HepG2 (cell line): ENCODE measurements around the gene PLD2. TPM values are rescaled to one million over a fixed set of nuclear protein-coding genes. Genes with fewer than 3 reads are reported as not detected.

Experiments
- ATAC-seq: fragments of 200-7000 bp; cut with Tn5 transposase; 3 replicates; pipeline ENCODE4 v1.9.1; 2020; ENCODE audit warnings: mild to moderate bottlenecking, moderate library complexity
- BruUV-seq: library from RNA; stranded (reverse); fragments of 400-500 nt; replicated peaks from 2 replicates; lab custom pipeline; 2021; lab: Mats Ljungman, UMichigan
- CTCF ChIA-PET: fragments of 300-600 bp; formaldehyde crosslinking; extraction: SDS; loops from one replicate; lab custom pipeline; 2021; ENCODE audit warnings: low total read pairs, inconsistent platforms, low intra/inter-chr PET ratio; lab: Yijun Ruan, JAX
- POLR2A ChIA-PET: fragments of 350-600 bp; sonication (Branson Sonifier 250); formaldehyde crosslinking; loops from one replicate; lab custom pipeline; 2020; ENCODE audit warnings: antibody characterized with exemption, inconsistent platforms; lab: Yijun Ruan, JAX
- DNase-seq: peaks from one replicate; pipeline ENCODE4 v3.0.0-alpha.2; 2015; ENCODE audit warnings: low spot score
- FAIRE-seq: peaks from 3 replicates; lab custom pipeline; 2011; peaks lifted over from hg19 to GRCh38; lab: Jason Lieb, UNC
- H2AFZ ChIP-seq: one replicate; pipeline ENCODE4 v1.6.1; 2011; ENCODE audit warnings: low read length, inconsistent platforms
- H3K27ac ChIP-seq: fragments of 300-600 bp; 3 replicates; pipeline ENCODE4 v1.8.0; 2011; ENCODE audit warnings: mixed run types, mild to moderate bottlenecking, mixed read lengths, low read length, inconsistent platforms; ENCODE audit not compliant: insufficient read depth; ENCODE audit errors: extremely low read length
- H3K27me3 ChIP-seq, 2 experiments: fragments of 200-600 bp in 1 of 2; 2 replicates in 1 of 2; 3 replicates in 1 of 2; pipeline versions ENCODE4 v1.6.0 to v1.8.0; 2011; ENCODE audit warnings: low read length in 2 of 2, mild to moderate bottlenecking in 2 of 2, moderate library complexity in 2 of 2, inconsistent platforms in 1 of 2; ENCODE audit not compliant: insufficient read depth in 2 of 2, control insufficient read depth in 1 of 2
- H3K36me3 ChIP-seq, 2 experiments: fragments of 200-600 bp in 1 of 2; replicated peaks in 1 of 2; 2 replicates in 1 of 2; 3 replicates in 1 of 2; pipeline versions ENCODE4 v1.5.1 to v1.8.0; 2011; ENCODE audit warnings: low read length in 2 of 2, inconsistent platforms in 1 of 2; ENCODE audit not compliant: insufficient read depth in 2 of 2, control insufficient read depth in 1 of 2
- H3K4me1 ChIP-seq: 2 replicates; pipeline ENCODE4 v1.5.1; 2012; ENCODE audit warnings: low read length, inconsistent platforms; ENCODE audit not compliant: insufficient read depth
- H3K4me2 ChIP-seq: 2 replicates; pipeline ENCODE4 v1.6.0; 2011; ENCODE audit warnings: low read depth, low read length, inconsistent platforms
- H3K4me3 ChIP-seq, 3 experiments: fragments of 200-600 bp in 1 of 3; sonication (generic), shearing (Covaris generic) in 1 of 3; replicated peaks in 1 of 3; 2 replicates each; pipeline ENCODE4 v1.5.1; 2011 to 2016; ENCODE audit warnings: low read length in 3 of 3, inconsistent platforms in 2 of 3, low read depth in 2 of 3, mild to moderate bottlenecking in 2 of 3, control low read depth in 1 of 3, mixed read lengths in 1 of 3; ENCODE audit not compliant: insufficient read depth in 1 of 3
- H3K79me2 ChIP-seq: one replicate; pipeline ENCODE4 v1.6.1; 2011; ENCODE audit warnings: low read length, inconsistent platforms; ENCODE audit not compliant: insufficient read depth
- H3K9ac ChIP-seq: 2 replicates; pipeline ENCODE4 v1.6.0; 2011; ENCODE audit warnings: mild to moderate bottlenecking, low read depth, low read length, inconsistent platforms; ENCODE audit not compliant: insufficient read depth
- H3K9me3 ChIP-seq: 2 replicates; pipeline ENCODE4 v1.5.1; 2012; ENCODE audit warnings: mild to moderate bottlenecking, low read length
- H4K20me1 ChIP-seq: 2 replicates; pipeline ENCODE4 v1.6.0; 2011; ENCODE audit warnings: inconsistent platforms, mild to moderate bottlenecking, low read length, moderate library complexity; ENCODE audit not compliant: insufficient read depth
- ATF1 ChIP-seq: IDR thresholded peaks from 2 replicates; pipeline ENCODE4 v1.6.1; 2016; ENCODE audit warnings: mild to moderate bottlenecking, control low read depth
- CEBPZ ChIP-seq: IDR thresholded peaks from 2 replicates; pipeline ENCODE4 v1.6.1; 2012; ENCODE audit warnings: low read length, improper control_type of control experiment
- EED ChIP-seq: sonication (generic); formaldehyde crosslinking; IDR thresholded peaks from 2 replicates; pipeline ENCODE4 v1.5.0; 2020; ENCODE audit warnings: mild to moderate bottlenecking, missing genetic modification reagents
- ETV6 ChIP-seq: sonication (generic); formaldehyde crosslinking; conservative IDR thresholded peaks from 2 replicates; pipeline ENCODE4 v1.4.0; 2020; ENCODE audit warnings: missing genetic modification reagents
- HINFP ChIP-seq: sonication (generic); formaldehyde crosslinking; IDR thresholded peaks from 2 replicates; pipeline ENCODE4 v1.4.0; 2020; ENCODE audit warnings: low read depth, mild to moderate bottlenecking, missing genetic modification reagents
- HIVEP1 ChIP-seq: sonication (generic); formaldehyde crosslinking; IDR thresholded peaks from 2 replicates; pipeline ENCODE4 v1.4.0; 2020; ENCODE audit warnings: mild to moderate bottlenecking, missing genetic modification reagents
- JUNB ChIP-seq: sonication (generic); formaldehyde crosslinking; IDR thresholded peaks from 2 replicates; pipeline ENCODE4 v1.8.0; 2022; ENCODE audit warnings: missing genetic modification reagents, mild to moderate bottlenecking, borderline replicate concordance
- PAWR ChIP-seq: sonication (generic); formaldehyde crosslinking; IDR thresholded peaks from 2 replicates; pipeline ENCODE4 v1.4.0; 2020; ENCODE audit warnings: missing genetic modification reagents, mild to moderate bottlenecking, borderline replicate concordance
- RARA ChIP-seq: IDR thresholded peaks from 2 replicates; pipeline ENCODE4 v1.6.1; 2016; ENCODE audit warnings: missing genetic modification reagents, missing compliant biosample characterization
- RXRB ChIP-seq: IDR thresholded peaks from 2 replicates; pipeline ENCODE4 v1.6.1; 2016; ENCODE audit warnings: borderline replicate concordance, missing genetic modification reagents, missing compliant biosample characterization
- SAFB2 ChIP-seq: sonication (generic); formaldehyde crosslinking; IDR thresholded peaks from 2 replicates; pipeline ENCODE4 v1.5.1; 2020; ENCODE audit warnings: missing genetic modification reagents, low read depth, mild to moderate bottlenecking, borderline replicate concordance
- TP53 ChIP-seq: sonication (generic); formaldehyde crosslinking; conservative IDR thresholded peaks from 2 replicates; pipeline ENCODE4 v1.4.0; 2020; ENCODE audit warnings: missing genetic modification reagents
- YY1 ChIP-seq: IDR thresholded peaks from 2 replicates; pipeline ENCODE4 v1.6.1; 2011; ENCODE audit warnings: low read length, low read depth, moderate library complexity, mild to moderate bottlenecking; ENCODE audit not compliant: insufficient read depth, insufficient replicate concordance
- ZNF10 ChIP-seq: sonication (generic); formaldehyde crosslinking; IDR thresholded peaks from 2 replicates; pipeline ENCODE4 v1.4.0; 2020; ENCODE audit warnings: mild to moderate bottlenecking, low read depth, missing genetic modification reagents, borderline replicate concordance
- ZNF580 ChIP-seq: IDR thresholded peaks from 2 replicates; pipeline ENCODE4 v1.6.1; 2016; ENCODE audit warnings: low read depth, borderline replicate concordance
- ZSCAN20 ChIP-seq: sonication (generic); formaldehyde crosslinking; IDR thresholded peaks from 2 replicates; pipeline ENCODE4 v1.4.0; 2020; ENCODE audit warnings: missing genetic modification reagents, mild to moderate bottlenecking, borderline replicate concordance
- WGBS: methylation state at CpG from one replicate; pipeline ENCODE4 v1.1.6; 2017; ENCODE audit warnings: low lambda C conversion rate; 5-methylcytosine and 5-hydroxymethylcytosine counted together
- in situ Hi-C: cut with HindIII; loops from 2 replicates; pipeline ENCODE4 v1.10.0; 2017; ENCODE audit warnings: low pct_unique_long_range_greater_than_20kb; ENCODE audit not compliant: extremely low pct_ligation_motif_present
- intact Hi-C: fragments of 100-400 bp; cut with micrococcal nuclease; formaldehyde crosslinking; loops from one replicate; pipeline ENCODE4 v1.10.0; 2022; ENCODE audit not compliant: unreplicated experiment
- polyA plus RNA-seq, 8 experiments: library from polyadenylated mRNA; depleted of rRNA in 3 of 8; stranded (reverse) in 7 of 8; unstranded in 1 of 8; fragments of >200 nt; fragmentation: Illumina TruSeq in 4 of 8; extraction: Trizol in 4 of 8; gene quantifications; 2 replicates each; pipeline versions ENCODE4 v1.2.1 to v1.2.3, GENCODE V29; 2011 to 2016; ENCODE audit warnings: low read depth in 4 of 8, missing spikeins in 1 of 8, mixed read lengths in 1 of 8; ENCODE audit not compliant: insufficient read depth in 1 of 8
- total RNA-seq, 5 experiments: library from RNA; depleted of rRNA; stranded (reverse); fragments of >200 nt; fragmentation: Illumina TruSeq; extraction: Trizol; gene quantifications; 2 replicates each; pipeline ENCODE4 v1.2.3, GENCODE V29; 2016; ENCODE audit warnings: low read depth in 1 of 5

The PLD2 gene
- total and polyA plus RNA-seq, 2 of the 13 experiments (the other 11 are each of a cell fraction or from before 2014, with no cell fraction given): 13.4 to 29.7 TPM

GRCh38 chr17:4839221-4839620 lies 32.3 kb downstream of the PLD2 start:
- H4K20me1 ChIP-seq: peaks cover 34% of the 10 kb centered on the region
- H2AFZ ChIP-seq: no peak overlapping the region
- WGBS: 95% methylated on average over 8 of the region's 8 CpGs
- no peak overlapping the region for H3K4me3 ChIP-seq
- intact Hi-C loops: loop anchor here (10.0 kb wide), 1 partner anchor 46 kb away; no protein-coding TSS in a partner anchor
- CTCF ChIA-PET: no interaction called here
- H3K27ac ChIP-seq: no peak overlapping the region
- H3K9me3 ChIP-seq: no peaks in the 10 kb centered on the region
- no peaks in the 10 kb centered on the region for H3K27me3 ChIP-seq
- in situ Hi-C loops: no loop called here
- ATAC-seq: no peak
- TF ChIP-seq HIVEP1 (CRISPR knock-in tag) (no peak), ZNF580 (CRISPR knock-in tag) (no peak), EED (no peak), ETV6 (CRISPR knock-in tag) (no peak), ZSCAN20 (no peak), ZNF10 (no peak), SAFB2 (no peak), PAWR (no peak), RXRB (no peak), JUNB (CRISPR knock-in tag) (no peak), RARA (no peak), CEBPZ (no peak), YY1 (no peak), TP53 (CRISPR knock-in tag) (no peak), HINFP (no peak), ATF1 (CRISPR knock-in tag) (no peak)
- no peak for DNase-seq
- H3K79me2 ChIP-seq: peaks cover 89% of the 10 kb centered on the region
- peaks cover 5 to 19% of the 10 kb centered on the region in 2 experiments; a peak in 4 of 5 replicates for H3K36me3 ChIP-seq
- POLR2A ChIA-PET: no interaction called here
- no peak overlapping the region for H3K4me2 ChIP-seq
- FAIRE-seq: no peak
- BruUV-seq: no TSS peak
- H3K9ac ChIP-seq: no peak overlapping the region
- H3K4me1 ChIP-seq: peaks cover 64% of the 10 kb centered on the region
